NCI-H187 treated with DMSO at 0.1 percent for 48 hours (cell line): ENCODE results near the gene AFTPH.

Experiments used
- DNase-seq: peaks from one replicate; lab custom pipeline; 2025; lab: John Stamatoyannopoulos, UW

AFTPH gene

DNA sequence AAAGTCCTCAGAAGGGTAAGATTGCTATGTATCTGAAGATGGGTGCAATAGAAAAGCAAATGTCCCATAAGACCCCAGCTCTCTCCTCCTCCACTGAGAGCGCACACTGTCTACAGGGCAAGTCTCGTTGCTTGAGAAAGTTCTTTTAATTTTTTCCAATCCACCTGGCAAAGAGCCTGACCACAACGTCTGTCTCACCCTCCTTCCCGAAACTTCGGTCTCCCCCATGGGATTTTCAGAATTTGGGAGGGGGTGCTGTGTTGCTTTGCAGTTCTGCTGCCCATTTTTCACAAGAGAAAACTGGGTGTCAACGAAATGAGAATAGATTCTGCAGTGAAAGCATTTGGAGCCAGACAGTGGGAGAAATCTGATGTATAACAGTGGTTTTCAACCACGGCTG, 89.1 kb downstream of the AFTPH start:
- no peak for DNase-seq

DNA sequence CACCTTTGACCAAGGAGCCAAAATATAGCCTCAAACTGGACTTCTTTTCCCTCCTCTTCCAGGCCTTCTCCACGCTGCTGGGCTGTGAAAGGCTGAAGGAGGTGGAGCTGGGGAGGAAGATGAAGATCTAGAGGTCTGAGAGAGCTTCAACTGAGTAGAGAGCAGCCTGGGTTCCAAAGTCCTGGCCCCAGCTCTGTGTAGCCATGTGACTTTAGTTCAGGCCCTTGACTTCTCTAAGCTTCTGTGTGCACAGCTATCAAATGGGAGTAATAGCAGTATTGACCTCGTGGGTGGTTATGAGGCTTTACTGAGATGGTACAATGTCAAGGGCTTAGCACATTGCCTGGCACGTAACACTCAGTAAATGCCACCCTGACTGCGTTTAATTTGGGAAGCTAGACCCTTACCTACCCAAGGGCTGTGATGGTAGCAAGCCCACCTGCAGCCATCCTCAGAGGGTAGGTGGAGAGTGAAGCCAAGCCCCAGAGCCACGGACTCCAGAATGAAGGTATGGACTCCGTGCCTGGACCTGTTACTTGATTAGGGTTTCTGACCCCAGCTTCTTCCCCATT, 91.2 kb downstream of the AFTPH start:
- no peak for DNase-seq

DNA sequence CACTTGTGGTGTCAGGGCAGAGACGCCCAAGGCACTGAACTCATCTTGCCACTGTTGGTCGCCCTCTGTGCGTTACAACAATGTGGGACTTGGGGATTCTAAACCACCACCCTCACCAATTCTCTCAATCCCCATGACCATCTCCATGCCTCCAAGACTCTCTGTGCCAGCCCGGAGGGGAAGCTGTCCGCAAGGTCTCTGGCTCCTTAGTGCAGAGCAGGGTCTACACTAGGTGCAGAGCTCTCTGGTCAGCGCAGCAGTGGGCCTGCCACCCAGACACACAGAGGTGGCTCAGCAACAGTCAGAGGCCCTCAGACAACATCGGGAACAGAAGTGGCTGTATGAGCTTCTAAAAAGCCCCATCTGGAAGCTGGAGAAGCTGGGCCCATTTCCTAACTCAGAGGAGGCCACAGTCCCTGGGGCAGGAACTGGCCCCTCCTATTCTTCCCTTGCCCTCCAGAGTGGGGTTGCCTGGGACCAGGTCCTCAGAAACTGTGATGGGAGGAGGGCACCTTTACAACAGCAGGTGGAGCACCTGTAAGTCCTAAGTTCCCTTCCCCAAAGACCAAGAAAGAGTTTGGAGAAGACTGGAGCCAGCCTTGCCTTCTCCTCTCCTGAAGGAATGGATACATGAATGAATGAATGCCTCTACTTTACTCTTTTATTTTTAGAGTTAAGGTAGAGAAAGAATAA, 91.9 kb downstream of the AFTPH start:
- DNase-seq = no peak

DNA sequence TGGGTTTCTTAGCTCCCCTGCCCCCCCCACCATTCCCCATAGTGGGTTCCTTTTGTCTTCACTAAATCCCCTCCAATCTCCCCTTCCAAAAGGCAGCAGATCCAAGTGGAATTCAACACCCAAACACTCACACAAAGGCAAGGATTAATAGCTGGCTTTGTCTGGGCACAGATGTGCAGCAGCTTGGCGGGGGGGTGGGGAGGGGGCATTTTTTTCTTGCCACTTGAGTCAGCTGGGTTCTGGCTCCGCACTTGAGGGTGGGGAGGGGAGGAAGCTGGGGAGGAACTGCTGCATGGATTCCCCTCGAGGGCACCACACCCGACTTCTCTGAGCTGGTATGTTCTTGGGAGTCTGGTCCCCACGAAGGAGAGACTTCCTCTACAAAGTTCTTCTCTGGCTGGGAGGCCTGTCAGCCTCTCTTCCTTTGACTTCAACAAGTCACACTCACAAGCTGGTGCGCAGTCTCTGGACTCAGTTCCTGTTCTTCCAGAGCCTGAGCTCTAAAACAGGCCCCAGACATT, 93.6 kb downstream of the AFTPH start:
- DNase-seq = peak; percentile 62

DNA sequence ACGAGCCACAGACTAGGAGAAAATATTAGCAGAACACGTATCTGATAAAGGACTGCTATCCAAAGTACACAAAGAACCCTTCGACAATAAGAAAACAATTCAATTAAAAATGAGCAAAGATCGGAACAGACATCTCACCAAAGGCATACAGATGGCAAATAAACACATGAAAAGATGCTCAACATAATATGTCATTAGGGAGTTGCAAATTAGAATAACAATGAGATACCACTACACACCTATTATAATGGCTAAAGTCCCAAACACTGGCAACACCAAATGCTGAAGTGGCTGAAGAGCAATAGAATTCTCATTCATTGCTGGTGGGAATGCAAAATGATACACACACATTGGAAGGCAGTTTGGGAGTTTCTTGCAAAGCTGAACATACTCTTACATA, 96.5 kb downstream of the AFTPH start:
- DNase-seq = no peak

DNA sequence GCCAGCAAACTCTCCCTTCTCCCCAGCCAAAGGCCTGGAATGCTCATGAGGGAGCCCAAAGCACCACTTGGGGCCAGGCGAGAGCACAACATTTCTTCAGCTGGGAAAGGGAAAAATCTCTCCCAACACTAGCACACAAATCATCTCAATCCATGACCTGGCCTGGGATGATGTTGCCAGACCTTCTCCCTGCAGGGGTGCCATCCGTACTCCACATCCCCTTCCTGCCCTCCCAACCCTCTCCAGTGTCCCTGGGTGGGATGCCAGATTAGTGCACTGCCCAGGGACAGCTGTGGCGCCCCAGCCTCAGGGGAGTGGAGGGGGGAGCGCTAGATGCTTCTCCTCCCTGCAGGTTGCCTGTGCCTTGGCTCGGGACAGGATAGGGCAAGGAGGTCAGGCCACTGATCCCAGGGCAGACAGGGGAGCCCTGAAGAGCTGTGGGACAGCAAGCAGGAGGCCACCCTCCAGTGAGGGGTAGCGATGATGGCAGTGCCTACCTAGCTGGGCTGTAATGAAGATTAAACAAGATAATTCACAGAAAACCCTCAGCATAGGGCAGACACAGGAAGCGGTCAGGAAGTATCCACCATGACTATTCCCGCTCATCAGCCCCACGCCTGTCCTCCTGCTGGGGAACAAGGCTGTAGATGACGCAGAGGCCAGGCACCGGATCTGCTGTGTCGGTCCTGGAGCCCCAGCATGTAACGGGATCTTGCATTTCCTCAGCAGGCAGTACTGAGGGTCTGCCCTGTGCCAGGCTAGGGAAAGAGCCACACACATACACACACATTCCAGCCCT, 98.5 kb downstream of the AFTPH start:
- no peak for DNase-seq

DNA sequence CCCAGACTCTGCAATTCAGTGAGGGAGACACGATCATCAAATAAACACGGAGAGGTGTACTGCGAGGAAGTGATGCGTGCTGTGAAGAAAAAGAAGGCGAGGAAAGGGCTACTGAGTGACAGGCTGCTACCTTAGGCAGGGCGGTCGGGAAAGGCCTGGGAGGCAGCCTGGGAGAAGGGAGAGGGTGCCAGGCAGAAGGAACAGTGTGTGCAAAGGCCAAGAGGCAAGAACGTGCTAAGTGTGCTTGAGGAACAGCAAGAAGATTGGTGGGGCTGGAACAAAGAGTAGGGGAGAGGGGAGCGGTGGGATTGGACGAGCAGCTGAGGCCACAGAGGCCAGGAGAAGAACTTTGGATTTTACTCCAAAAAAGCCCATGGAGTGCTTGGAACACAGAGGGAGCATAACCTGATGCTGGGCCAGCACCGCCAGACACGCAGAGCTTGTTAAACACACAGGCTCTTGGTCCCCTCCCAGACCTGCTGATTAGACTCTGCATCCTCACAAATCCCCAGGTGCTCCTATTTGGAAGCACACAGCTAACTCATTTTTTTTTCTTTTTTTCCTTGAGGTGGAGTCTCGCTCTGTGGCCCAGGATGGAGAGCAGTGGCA, 99.2 kb downstream of the AFTPH start:
- no peak for DNase-seq

DNA sequence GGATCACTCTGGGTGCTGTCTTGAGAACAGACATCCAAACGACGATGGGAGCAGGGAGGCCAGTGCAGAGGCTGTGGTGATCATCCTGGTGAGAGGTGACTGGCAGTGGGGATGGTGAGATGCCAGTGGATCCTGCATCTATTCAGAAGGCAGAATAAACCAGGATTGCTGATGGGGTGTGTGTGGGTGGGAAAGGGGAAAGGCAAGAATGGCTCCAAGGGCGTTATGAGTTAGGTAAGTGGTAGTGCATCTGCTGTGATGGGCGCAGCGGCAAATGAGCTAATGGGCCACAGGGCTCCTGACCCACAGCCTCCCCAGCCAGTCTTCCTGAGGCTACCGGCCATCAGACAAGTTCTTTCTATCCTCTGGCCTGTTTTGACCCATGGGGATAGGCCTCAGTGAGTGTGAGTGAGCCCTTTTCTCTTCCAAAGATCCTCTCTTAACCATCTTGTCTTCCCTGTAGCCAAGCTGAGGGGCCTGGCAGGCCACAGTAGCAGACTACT, 100.0 kb downstream of the AFTPH start:
- DNase-seq = no peak

DNA sequence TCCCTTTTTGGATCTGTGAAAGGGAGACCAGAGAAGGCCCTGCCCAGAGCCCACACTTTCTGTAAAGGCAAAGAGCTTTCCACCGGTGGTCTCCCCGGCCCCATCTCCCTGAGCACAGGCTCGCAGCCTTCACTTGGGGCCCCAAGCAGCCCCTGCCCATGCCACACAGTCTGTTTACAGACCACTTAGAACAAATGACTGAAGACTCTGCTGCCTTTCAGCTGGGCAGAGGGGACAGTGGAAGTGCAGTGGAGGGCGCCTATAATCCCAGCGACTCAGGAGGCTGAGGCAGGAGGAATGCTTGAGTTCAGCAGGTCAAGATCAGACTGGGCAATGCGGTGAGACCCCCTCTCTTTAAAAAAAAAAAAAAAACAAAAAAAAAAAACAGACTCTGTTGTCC, 100.7 kb downstream of the AFTPH start:
- no peak for DNase-seq

DNA sequence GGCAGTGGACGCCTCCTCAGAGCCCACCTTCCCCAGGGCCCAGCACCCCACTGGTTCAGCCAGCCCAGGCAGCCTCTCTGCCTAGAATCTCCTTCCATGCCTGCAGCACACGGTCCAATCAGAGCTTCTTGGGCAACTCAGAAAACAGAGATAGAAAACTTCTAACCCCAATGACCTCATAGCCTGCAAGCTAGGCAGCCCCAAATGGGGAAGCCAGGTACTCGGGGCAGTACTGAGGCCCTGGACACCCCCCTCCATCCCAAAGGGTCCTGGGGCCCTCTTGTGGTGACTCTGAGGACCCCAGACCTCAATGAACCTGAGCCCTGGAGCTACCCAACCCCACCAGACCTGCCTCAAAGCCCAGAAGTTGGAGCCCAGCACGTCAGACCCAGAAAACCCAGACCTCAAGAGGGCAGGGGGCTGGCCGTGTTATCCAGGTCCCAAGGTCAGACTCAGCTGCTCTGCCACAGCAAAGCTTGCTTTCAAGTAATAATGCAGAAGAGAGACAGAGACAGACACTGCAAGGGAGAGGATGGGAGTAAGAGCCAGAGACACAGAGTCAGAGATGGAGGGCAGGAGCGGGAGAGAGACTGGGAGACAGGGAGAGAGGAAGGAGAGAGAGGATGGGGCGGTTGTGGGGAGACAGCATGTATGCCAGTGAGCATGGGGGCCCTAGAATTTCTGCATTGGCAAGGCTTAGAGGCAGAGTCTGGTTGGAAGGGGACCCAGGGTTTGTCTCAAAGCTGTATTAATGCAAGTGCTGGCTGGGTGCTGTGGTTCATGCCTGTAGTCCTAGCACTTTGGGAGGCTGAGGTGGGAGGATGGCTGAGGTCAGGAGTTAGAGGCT, 101.4 kb downstream of the AFTPH start:
- no peak for DNase-seq

DNA sequence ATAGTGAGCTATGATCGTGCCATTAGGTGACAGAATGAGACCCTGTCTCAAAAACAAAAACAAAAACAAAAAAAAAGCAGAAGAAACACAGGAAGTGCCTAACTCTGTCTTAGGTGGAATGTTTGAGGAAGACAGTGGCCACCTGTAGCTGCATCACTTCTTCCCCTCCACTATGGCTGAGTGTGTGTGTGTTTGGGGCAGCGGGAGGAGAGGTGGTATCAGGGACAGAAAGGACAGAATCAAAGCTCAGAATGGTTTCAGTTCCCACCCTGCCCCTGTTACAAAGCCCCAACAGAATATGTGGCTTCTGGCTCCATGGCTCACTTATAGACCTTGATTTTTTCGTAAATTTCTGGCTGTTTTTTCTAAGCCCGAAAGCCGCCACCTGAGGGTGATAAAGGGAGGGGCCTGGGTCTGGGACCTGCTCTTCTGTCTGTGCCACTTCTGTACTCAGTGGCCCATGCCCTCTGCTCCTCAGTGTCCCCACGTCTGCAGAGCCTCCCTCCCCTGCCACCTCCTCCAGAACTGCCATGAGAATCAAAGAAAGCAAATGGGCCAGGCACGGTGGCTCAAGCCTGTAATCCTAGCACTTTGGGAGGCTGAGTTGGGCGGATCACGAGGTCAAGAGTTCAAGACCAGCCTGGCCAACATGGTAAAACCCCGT, 102.2 kb downstream of the AFTPH start:
- no peak for DNase-seq

DNA sequence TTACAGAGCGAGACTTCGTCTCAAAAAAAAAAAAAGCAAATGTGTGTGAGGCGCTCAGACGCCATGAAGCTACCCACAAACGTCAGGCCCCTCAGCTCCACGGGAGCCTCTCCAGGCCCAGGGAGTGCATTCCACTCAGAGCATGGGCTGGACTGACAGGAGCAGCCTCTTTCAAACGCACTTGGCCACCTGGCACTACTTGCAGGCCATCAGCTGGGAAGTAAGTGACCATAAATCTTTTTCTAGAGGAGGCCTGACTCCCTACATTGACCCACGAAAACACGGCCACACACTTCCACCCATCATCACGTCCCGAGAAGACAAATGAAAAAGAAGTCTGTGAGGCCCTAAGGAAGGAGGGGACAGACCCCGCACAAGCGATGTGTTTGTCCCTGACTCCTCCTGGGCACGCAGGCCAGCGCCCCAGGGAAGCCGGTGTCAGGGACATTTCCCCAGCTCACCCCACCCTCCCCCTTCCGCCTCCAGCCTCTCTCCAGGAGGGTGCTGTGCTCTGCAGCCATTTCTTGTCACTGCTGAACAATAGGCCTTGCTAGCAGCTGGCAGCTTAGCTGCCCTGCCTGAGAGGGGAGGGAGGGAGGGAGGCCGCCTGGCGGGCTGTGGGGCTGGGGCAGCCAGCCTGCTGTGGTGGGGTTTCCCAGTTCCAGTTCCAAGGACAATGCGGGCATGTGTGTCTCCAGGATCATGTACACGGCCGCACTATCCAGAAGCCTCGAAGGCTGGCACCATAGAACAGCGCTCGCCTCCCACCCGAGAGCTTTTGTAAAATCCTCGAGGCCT, 103.0 kb downstream of the AFTPH start:
- DNase-seq = peak; percentile 96

DNA sequence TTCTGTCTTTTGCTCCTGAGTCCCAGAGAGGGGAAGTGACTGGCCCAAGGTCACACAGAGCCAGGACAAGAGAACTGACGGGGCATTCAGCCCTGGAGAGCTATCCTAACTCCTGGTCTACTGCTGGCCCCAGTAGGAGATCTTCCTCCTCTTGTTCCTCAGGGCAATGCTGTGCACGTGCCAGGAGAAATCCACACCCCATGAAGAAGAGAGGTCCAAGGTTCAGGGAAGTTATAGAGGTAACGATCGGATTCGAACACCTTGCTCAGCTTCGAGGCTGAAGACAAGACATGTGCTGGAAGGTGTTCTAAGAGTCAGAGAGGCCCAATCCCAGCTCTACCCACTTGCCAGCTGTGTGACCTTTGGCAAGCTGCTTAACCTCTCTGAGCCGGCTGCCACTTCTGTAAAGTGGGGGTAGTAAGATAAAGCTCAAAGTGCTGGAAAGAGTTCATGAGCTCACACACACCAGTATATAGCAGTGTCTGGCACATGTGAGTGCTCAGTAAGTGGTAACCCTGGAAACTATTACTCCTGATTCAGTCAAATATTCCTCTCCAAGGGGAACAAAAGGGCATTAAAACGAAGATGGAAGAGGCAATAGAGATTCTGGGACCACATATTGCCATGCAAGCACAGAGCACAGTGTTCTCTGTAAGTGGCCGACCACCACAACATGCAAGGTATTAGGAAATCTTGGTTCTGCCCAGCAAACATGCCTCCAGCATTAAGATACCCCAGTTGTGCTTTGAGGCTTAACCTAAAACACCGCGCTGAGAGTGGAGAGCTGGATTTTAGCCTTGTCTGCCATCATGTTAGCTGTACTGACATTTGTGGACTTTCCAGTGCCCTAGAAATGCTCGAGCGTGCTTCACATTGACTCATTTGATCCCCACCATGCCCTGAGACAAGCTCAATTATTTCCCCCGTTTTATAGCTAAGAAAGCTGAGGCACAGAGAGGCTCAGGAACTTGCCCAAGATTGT, 104.0 kb downstream of the AFTPH start:
- no peak for DNase-seq

DNA sequence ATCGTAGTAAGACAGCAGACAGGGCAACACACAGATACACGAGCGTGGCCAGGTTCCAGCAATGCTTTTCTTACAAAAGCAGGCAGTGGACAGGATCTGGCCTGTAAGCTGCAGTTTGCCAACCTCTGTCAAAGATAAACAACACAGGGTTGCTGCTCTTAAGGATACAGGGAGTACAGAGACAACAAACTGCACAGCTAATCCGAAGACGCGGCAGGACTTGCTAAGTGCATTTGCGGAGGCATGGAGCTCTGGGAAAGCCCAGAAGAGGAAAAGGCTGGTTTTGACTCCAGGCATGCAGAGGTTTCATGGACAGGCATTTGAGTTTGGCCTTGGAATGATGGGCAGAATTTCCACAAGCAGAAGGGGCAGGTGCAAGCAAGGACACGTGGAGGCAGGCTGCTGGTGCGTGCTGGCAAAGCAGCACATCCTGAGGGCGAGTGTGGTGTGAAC, 105.2 kb downstream of the AFTPH start:
- no peak for DNase-seq

DNA sequence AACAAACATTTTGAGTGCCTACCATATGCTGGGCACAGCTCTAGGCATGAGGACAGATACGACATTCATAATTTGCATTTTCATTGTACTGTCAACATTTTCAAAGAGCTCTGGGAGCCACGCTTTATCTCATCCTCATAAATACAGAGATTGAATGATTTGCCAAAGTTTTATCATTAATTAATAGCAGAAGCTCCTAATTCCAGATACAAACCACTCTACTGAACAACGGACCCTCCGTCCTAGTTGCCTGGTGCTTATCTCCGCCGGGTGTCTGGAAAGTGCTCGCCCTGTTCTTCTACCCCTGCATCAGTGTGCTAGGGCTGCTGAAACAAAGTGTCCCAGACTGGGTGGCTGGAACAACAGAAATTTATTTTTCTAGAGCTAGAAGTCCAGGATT, 105.7 kb downstream of the AFTPH start:
- DNase-seq = no peak

DNA sequence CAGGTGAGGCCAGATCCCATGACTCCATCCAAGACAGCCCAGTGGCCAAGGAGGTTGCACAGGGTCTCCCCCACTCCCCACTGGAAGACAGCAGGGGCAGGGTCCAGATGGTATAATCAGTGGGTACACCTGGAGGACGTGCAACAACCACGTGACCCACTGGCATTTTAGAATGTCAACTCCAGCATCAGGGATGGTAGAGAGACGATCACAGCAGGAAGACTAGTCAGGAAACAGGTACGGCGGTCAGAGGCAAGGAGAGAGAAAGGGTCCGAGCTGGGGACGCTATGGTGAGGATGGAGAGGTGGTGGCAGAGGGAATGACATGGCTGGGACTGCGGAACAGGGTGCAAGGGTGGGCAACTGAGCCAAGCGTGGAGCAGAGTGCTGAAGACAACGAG, 106.6 kb downstream of the AFTPH start:
- DNase-seq = no peak

DNA sequence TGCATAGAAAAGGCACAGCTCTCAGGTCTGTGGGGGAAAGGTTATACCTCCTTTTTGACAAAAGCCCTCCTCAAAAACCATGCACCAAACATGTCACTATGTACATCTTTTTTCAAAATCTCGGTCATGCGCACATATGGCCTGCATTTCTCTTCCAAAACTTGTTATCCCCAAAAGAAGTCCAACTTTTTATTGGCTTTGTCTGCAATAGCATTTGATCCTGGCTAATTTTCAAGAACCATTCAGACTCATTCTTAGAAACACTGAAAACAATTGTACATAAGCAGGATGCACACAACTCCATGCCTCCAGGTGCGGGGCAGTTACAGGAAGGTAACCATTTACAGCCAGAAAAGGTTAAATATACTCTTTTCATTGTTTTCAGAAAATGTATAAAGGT, 107.6 kb downstream of the AFTPH start:
- DNase-seq = no peak

DNA sequence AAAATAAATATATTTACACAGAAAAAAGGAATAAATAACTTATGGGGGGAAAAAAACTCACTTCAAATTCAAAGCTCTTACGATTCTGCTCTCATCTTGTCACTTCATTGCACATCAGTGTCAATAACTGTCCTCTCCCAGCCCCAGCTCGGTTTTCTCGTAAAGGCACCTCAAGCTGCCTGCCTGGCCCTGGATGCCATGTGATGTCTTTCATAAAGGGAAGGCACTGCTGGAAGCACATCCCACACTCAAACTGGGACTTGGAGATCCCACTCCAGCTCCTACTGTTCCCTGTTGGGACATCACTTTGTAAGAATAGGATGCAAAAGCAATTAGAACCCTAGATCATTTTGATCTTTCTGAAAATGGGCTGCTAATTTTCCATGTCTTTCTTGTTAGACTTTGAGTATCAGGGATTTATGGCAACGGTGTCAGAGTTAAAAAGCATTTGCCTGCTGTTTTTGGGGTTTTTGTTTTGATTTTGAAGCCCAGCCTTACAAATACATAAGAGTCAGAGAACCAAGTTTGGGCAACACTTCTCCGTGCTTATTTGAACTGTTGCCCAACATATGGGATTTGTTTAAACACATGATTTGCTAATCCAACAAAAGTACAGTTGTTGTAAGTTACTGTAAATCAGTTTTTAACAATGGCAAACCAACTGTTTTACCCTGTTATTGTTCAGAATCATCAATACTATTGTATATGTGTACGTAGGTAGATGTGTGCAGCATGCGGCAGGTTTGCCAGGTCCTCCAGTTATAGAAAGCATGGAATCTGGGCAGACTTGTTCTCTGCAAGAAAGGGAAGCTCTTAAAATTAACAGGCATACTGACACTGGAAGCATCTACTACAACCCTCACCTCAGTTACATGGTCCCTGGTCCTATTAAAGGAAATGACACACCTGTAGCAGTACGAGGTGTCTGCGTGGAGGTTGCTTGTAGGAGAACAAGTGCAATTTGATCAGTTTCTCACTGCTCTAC, 109.0 kb downstream of the AFTPH start:
- DNase-seq = no peak
